MG63 (cell line): ENCODE measurements around the gene PRRC2B. TPM values are rescaled to one million over a fixed set of nuclear protein-coding genes. Genes with fewer than 3 reads are reported as not detected.
"Not testable (repeated sequence)": the region's sequence is repeated elsewhere in the genome, so short reads cannot be mapped to it uniquely, and the experiment has no call there.

Source experiments
- DNase-seq: peaks from one replicate; pipeline ENCODE4 v3.0.0-alpha.2; 2020
- H3K27me3 ChIP-seq: fragments of 250-450 bp; sonication (Bioruptor Pico); 2 replicates; pipeline ENCODE4 v1.5.1; 2020; ENCODE audit warnings: mild to moderate bottlenecking, moderate library complexity
- H3K36me3 ChIP-seq: fragments of 250-450 bp; sonication (Bioruptor Pico); 2 replicates; pipeline ENCODE4 v1.5.1; 2020; ENCODE audit warnings: mild to moderate bottlenecking, moderate library complexity
- H3K4me3 ChIP-seq: fragments of 250-450 bp; sonication (Bioruptor Pico); 2 replicates; pipeline ENCODE4 v1.5.1; 2020; ENCODE audit warnings: mild to moderate bottlenecking, moderate library complexity
- H3K9me3 ChIP-seq: fragments of 250-450 bp; sonication (Bioruptor Pico); 2 replicates; pipeline ENCODE4 v1.5.1; 2020; ENCODE audit warnings: mild to moderate bottlenecking, moderate library complexity
- total RNA-seq: library from RNA; depleted of rRNA; stranded (reverse); fragments of >200 nt; shearing (Covaris generic); gene quantifications from 2 replicates; pipeline ENCODE4 v1.2.3, GENCODE V29; 2014; ENCODE audit warnings: low replicate concordance; rRNA removed

The PRRC2B gene
- total RNA-seq: 24.0 and 39.2 TPM in 2 replicates

- H3K36me3 ChIP-seq: peaks cover 16% of the 10 kb centered on the region
- no peaks in the 10 kb centered on the region for H3K27me3 ChIP-seq
- no peaks in the 10 kb centered on the region for H3K9me3 ChIP-seq
- peak; percentile 80 for DNase-seq
- H3K4me3 ChIP-seq: peak within 1 kb of the TSS; percentile 78
These were observed at the start of gene PRRC2B for GRCh38 chr9:131393622-131394463. PRRC2B (plus strand) TSS chr9:131394086; CDS start chr9:131430145, 36,059 bp downstream.

DNA sequence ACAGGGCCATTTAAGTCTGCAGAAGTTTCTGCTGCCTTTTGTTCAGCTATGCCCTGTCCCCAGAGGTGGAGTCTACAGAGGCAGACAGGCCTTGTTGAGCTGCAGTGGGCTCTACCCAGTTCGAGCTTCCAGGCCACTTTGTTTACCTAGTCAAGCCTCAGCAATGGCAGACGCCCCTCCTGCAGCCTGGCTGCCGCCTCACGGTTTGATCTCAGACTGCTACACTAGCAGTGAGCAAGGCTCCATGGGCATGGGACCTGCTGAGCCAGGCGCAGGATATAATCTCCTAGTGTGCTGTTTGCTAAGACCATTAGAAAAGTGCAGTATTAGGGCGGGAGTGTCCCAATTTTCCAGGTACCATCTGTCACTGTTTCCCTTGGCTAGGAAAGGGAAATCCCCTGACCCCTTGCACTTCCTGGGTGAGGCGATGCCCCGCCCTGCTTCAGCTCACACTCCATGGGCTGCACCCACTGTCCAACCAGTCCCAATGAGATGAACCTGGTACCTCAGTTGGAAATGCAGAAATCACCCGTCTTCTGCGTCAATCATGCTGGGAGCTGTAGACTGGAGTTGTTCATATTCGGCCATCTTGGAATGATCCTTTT, 48.9 kb upstream of the PRRC2B start:
- H3K4me3 ChIP-seq, H3K9me3 ChIP-seq, H3K36me3 ChIP-seq, DNase-seq: not testable (repeated sequence)
- peaks cover 16% of the 10 kb centered on the region; the same call in 1 of the 2 replicates for H3K27me3 ChIP-seq

- Histone ChIP-seq H3K4me3 (no peak overlapping the region), H3K27me3 (peaks cover 10% of the 10 kb centered on the region; the same call in 1 of the 2 replicates), H3K9me3 (no peaks in the 10 kb centered on the region), H3K36me3 (no peaks in the 10 kb centered on the region)
- no peak for DNase-seq
These were observed 47.3 kb upstream of the PRRC2B start for GRCh38 chr9:131346559-131346958.

DNA sequence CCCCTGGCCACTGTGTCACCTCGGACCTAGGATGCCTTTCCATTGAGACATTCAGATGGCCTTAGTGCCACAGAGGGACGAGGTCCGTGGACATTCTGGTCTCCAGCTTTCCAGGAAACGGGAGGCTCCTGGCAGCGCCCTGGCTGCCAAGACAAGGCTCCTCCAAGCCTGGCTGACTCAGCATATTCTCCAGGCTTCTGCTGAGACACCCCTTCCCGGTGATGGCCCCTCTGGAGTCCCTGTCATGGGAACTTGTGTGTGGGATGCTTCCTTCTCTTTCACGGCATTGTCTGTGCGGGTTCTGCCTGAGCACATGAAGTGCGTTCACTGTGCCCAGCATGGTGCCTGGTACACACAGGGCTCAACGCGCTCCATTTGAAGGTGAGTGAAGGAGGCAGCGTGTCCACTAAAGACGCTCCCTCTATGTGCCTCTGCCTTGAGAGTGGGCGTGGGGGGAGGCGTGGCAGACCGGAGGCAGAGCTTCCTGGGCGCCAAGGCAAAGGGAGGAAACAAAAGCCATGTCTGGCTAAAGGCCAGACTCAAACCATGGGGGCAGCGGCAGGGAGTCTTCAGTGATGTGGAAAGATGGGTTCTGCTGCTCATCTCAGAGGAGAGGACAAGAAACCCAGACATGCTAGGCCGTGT, 46.4 kb upstream of the PRRC2B start:
- H3K27me3 ChIP-seq: peaks cover 6% of the 10 kb centered on the region; the same call in 1 of the 2 replicates
- H3K36me3 ChIP-seq: no peaks in the 10 kb centered on the region
- no peaks in the 10 kb centered on the region for H3K9me3 ChIP-seq
- H3K4me3 ChIP-seq: no peak overlapping the region
- DNase-seq: no peak

- Histone ChIP-seq H3K27me3 (no peaks in the 10 kb centered on the region), H3K9me3 (no peaks in the 10 kb centered on the region), H3K36me3 (no peaks in the 10 kb centered on the region), H3K4me3 (no peak overlapping the region)
- DNase-seq: no peak
These were observed 45.0 kb upstream of the PRRC2B start for GRCh38 chr9:131348631-131349521.

DNA sequence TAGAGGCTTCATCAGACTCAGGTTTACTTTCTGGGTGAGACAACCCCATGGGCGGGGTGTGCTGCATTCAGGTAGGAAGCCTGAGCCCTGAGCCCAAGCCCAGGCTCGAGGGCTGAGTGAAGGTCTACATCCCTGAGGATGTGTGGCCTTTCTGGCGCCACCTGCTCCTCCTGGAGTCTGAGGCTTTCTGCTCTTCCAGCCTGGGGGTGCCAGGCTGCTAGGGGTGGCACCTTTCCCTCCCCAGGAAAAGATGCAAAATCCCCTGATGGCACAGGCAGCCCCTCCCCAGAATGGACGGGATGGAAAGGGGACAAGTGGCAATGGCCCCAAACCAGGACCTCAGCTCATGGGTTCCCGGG, 44.4 kb upstream of the PRRC2B start:
- no peaks in the 10 kb centered on the region for H3K9me3 ChIP-seq
- no peak overlapping the region for H3K4me3 ChIP-seq
- no peaks in the 10 kb centered on the region for H3K36me3 ChIP-seq
- no peak for DNase-seq
- H3K27me3 ChIP-seq: no peaks in the 10 kb centered on the region

DNA sequence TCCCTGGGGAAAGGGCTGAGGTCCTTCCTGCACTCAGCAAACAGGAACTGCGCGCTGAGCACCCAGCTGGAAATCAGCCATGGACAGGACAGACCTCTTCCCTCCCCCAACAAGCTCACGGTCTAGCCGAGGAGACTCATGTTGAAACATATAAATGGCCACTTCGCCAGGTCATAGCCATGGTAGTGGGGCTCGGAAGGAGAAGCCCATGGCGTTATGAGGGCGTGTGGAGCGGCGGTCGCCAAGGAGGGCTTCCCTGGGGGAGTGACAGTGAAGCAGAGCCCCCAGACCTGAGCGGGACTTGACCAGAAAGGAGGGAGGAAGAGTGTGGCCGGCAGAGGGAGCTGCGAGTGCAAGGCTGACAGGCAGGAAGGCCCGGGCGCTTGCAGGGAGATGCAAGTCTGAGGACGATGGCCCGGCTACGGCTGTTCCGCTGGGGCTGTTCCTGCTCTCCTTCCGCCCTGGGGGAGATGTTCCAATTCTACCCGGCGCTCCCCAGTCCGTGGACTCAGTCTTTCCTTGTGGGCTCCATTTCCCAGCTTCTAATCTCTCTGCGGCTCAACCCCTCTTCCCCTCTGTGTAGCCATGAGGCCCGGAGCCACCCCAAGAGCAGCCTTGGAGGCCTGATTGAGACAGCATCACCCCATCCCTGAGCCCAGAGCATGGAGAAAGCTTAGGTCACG, 43.9 kb upstream of the PRRC2B start:
- DNase-seq: peak; percentile 81
- H3K4me3 ChIP-seq: no peak overlapping the region
- H3K27me3 ChIP-seq: no peaks in the 10 kb centered on the region
- H3K9me3 ChIP-seq: no peaks in the 10 kb centered on the region
- no peaks in the 10 kb centered on the region for H3K36me3 ChIP-seq

- not testable (repeated sequence) for H3K9me3 ChIP-seq, DNase-seq, H3K36me3 ChIP-seq, H3K4me3 ChIP-seq, H3K27me3 ChIP-seq
These were observed 37.4 kb upstream of the PRRC2B start for GRCh38 chr9:131356479-131356878.

DNA sequence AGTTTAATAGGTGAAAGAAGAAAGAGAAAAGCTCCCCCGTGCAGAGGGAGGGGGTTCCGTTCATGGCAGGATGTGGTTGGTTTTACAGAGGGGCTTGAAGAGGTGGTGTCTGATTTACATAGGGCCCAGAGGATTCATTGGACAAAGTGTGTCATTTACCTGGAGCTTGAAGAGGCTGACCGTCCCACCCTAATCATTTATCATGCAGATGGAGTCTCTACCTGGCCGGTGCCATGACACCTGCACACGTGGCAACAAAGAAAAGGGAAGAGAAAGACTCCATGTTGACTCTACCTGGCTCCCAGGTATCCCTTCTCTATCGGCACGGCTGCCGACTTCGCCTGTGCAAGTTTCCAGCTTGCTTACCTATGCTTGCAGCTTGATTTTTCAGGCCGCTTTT, 35.3 kb upstream of the PRRC2B start:
- Histone ChIP-seq H3K4me3 (no peak overlapping the region), H3K9me3 (no peaks in the 10 kb centered on the region), H3K27me3 (no peaks in the 10 kb centered on the region), H3K36me3 (no peaks in the 10 kb centered on the region)
- no peak for DNase-seq

DNA sequence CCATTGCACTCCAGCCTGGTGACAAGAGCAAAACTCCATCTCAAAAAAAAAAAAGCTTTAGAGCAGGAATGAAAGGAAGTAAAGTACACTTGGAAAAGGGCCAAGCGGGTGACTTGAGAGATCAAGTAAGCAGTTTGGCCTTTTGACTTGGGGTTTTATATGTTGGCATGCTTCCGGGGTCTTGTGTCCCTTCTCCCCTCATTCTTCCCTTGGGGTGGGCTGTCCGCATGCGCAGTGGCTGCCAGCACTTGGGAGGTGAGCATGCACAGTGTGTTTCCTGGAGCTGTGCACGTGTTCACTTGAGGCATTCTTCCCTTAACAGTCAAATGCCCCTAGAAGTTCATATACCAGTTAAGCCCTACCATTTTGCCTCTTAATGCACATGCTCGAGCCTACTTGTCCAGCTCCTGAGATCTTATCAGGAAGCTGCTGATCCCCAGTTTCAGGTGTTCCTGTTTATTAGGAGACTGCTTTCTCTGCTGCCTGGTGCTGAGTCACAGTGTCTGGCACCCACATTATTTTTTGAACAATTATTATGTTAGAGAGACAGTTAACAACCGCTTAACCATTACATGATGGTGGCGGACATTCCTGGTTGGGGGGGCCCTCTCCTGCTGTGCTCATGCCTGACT, 32.6 kb upstream of the PRRC2B start:
- Histone ChIP-seq H3K4me3 (no peak overlapping the region), H3K27me3 (no peaks in the 10 kb centered on the region), H3K9me3 (no peaks in the 10 kb centered on the region), H3K36me3 (no peaks in the 10 kb centered on the region)
- no peak for DNase-seq

DNA sequence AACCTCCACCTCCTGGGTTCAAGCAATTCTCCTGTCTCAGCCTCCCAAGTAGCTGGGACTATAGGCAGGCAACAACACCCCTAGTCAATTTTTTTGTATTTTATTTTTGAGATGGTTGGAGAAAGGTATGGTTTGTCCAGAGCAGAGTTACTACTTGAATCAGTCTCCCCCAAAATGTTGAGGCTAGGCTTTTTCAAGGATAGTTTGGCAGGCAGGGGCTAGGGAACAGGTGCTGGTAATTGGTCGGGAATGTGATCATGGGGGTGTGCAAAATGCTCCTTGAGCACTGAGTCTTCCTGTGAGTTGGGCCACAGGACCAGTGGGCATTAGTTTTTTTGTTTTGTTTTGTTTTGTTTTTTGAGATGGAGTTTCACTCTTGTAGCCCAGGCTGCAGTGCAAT, 28.3 kb upstream of the PRRC2B start:
- H3K36me3 ChIP-seq: no peaks in the 10 kb centered on the region
- H3K4me3 ChIP-seq: no peak overlapping the region
- DNase-seq: no peak

GRCh38 chr9:131366761-131367401, 27.0 kb upstream of the PRRC2B start:
- peak; percentile 46 for DNase-seq
- Histone ChIP-seq H3K27me3 (no peaks in the 10 kb centered on the region), H3K4me3 (no peak overlapping the region), H3K36me3 (no peaks in the 10 kb centered on the region), H3K9me3 (no peaks in the 10 kb centered on the region)

More for the DNA sequence above, 28.3 kb upstream of the PRRC2B start:
- H3K9me3 ChIP-seq: no peaks in the 10 kb centered on the region
- H3K27me3 ChIP-seq: no peaks in the 10 kb centered on the region

DNA sequence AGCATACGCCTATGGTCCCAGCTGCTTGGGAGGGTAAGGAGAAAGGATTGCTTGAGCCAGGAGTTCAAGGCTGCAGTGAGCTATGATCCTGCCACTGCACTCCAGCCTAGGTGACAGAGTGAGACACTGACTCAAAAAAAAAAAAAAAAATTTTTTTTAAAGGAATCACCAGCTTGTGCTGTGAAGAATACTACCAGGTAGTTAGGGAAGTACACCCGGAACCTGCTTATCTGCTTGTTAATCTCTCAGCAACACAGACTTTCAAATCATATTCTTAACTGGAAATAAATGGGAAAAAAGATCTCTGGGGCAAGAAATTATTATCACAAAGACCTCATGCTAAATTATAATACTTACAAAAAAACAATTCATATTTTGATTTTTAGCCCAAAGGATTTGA, 26.4 kb upstream of the PRRC2B start:
- Histone ChIP-seq H3K36me3 (no peaks in the 10 kb centered on the region), H3K4me3 (no peak overlapping the region), H3K27me3 (no peaks in the 10 kb centered on the region), H3K9me3 (no peaks in the 10 kb centered on the region)
- no peak for DNase-seq

- no peak overlapping the region for H3K4me3 ChIP-seq
- DNase-seq: no peak
- H3K36me3 ChIP-seq: no peaks in the 10 kb centered on the region
These were observed 23.2 kb upstream of the PRRC2B start for GRCh38 chr9:131370638-131371037.

DNA sequence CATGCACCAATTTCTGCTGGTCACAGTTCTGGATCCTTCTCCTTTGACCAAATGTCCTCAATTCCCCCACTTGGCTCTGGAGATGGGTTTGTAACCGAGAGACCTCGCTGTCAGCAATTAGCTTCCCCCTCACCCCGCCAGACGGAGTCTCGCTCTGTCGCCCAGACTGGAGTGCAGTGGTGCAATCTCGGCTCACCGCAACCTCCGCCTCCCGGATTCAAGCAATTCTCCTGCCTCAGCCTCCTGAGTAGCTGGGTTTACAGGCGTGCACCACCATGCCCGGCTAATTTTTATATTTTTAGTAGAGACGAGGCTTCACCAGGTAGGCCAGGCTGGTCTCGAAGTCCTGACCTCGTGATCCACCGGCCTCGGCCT, 21.3 kb upstream of the PRRC2B start:
- H3K36me3 ChIP-seq, DNase-seq, H3K27me3 ChIP-seq, H3K9me3 ChIP-seq: not testable (repeated sequence)
- H3K4me3 ChIP-seq: peak overlapping the region; percentile 62

More at GRCh38 chr9:131370638-131371037, 23.2 kb upstream of the PRRC2B start:
- H3K27me3 ChIP-seq: no peaks in the 10 kb centered on the region
- H3K9me3 ChIP-seq: no peaks in the 10 kb centered on the region
